NCI-H524 (cell line): Measurements from ENCODE around the gene DNAJC8.
A peak's percentile ranks its signal among the peaks of the same experiment; 100 is the strongest.

ENCODE experiments used
- DNase-seq, 2 experiments: peaks; one replicate each; lab custom pipeline; 2025; lab: John Stamatoyannopoulos, UW

Gene DNAJC8, protein sequence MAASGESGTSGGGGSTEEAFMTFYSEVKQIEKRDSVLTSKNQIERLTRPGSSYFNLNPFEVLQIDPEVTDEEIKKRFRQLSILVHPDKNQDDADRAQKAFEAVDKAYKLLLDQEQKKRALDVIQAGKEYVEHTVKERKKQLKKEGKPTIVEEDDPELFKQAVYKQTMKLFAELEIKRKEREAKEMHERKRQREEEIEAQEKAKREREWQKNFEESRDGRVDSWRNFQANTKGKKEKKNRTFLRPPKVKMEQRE

DNA sequence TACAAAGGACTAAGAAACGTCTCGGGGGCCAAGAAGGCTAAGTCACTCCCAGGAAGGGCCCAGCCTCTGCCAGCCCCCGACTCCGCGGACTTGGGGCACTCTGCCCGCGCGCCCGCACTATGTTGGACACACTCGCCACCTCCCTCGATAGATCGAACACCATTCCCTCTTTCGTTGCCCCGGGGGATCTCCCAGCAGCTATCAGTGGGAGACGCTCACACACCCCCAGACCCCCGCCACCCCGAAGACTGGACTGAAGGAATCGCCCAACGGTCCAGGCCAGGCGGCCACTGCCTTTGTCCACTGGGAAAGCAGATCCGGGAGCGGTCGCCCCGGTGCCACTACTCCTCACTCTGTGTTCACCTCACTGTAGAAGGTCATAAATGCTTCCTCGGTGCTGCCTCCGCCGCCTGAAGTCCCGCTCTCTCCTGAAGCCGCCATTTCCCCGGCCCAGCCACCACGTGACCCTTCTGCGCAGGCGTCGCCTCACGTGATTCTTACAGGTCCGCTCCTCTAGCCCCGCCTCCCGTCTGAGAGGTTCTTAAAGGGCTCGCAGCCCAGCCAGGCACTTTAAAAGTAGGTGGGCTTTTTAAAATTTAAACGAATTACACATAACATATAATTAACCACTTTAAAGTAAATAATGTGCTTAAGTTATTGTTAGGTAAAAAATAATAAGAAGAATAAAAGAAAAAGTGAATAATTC lies at the start of gene DNAJC8:
DNAJC8 (minus strand) TSS at position 472 of the 706 bp plus-strand sequence; CDS start at position 441, 31 bp downstream.
- DNase-seq, result peak; percentile 73 to 85

DNA sequence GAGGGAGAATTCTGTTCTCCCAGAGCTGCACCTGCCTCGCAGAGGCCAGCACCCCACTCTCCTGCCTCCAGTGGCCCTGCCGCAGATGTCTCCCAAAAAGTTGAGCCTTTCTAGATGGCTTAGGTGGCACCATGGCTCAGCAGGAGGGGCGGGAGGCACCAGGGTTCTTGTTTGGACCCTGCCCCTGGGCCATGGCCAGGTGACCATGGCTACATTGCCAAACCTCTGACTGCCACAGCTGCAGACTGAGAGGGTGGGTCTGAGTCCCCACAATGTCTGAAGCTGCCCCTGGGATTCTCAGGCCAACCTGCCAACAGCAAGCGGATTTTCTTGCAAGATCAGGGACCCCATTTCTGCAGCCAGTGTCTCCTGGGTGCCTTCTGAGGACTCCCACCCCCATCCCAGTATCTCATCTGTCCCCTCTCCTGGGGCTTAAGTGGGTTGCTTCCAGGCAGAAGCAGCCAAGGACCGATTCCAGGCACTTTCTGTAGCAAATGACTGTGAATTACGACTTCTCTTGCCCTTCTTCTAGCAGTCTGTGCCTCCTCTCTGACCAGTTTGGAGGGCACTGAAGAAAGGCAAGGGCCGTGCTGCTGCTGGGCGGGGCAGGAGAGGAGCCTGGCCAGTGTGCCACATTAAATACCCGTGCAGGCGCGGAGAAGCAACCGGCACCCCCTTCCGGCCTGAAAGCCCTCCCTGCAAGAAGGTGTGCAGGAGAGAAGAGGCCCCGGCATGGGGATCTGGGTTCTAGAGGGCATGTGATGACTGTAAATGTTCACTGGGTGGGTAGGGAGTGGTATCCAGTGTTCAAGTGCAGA lies 49.0 kb upstream of the DNAJC8 start:
- no peak for DNase-seq

DNA sequence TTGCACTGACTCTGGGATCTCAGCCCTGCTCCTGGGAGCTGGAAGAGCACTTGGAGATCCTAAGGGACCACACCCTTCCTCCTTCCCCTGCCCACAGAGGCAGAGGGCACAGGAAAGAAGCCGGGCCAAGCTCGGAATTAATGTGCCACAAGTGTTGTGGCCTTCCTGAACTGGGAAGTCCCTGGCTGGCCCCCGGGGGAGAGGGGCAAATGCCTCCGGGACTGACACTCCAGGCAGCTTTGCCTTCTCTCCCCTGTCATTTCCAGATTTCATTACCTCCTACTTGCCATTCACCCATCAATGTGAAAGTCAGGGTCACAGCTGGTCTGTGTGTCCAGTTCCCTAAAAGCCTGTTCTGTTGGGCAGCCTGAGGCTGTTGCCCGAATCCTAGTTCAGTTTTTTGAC lies 48.1 kb upstream of the DNAJC8 start:
- no peak for DNase-seq

DNA sequence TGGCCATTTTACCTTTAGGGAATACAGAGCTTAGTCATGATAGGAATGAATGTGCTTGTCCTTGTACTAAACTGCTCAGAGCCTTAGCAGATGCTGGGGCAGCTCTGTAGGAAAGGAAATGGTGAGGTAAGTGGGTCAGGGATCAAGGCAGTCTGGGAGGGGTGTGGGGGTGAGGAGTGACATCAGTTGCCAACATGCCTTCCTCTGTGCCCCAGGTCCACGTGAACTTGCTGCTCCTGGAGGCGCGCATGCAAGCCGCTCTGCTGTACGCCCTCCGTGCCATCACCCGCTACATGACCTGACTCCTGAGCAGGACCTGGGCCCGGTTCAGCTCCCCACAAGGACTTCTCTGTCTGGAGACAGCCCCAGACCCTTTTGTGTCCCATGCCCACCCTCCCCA lies 47.7 kb upstream of the DNAJC8 start:
- DNase-seq, result no peak

DNA sequence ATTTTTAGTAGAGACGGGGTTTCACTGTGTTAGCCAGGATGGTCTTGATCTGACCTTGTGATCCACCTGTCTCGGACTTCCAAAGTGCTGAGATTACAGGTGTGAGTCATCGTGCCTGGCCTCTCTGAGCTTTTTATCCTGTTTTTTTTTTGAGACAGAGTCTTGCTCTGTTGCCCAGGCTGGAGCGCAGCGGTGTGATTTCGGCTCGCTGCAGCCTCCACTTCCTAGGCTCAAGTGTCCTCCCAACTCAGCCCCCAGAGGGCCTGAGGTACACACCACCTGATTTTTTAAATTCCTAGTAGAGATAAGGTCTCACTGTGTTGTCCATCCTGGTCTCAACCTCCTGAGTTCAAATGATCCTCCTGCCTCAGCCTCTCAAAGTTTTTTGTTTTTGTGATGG lies 46.9 kb upstream of the DNAJC8 start:
- no peak for DNase-seq

DNA sequence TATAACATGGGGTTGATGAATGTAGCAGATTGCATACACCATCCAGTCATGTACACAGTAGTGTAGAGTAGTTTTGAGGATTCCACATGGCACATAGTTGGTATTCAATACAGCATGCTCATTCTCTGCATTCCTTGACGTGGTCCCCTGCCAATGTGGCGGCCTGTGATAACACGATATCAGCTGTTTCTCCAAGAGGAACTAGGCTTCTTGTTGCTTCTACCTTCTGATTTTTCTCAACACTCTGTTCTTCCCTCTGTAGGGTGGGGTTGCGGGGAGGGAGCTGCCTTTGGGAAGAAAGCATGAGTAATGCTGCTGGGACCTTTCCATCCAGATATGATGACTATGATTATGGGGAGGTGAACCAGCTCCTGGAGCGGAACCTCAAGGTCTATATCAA lies 45.9 kb upstream of the DNAJC8 start:
- no peak for DNase-seq

DNA sequence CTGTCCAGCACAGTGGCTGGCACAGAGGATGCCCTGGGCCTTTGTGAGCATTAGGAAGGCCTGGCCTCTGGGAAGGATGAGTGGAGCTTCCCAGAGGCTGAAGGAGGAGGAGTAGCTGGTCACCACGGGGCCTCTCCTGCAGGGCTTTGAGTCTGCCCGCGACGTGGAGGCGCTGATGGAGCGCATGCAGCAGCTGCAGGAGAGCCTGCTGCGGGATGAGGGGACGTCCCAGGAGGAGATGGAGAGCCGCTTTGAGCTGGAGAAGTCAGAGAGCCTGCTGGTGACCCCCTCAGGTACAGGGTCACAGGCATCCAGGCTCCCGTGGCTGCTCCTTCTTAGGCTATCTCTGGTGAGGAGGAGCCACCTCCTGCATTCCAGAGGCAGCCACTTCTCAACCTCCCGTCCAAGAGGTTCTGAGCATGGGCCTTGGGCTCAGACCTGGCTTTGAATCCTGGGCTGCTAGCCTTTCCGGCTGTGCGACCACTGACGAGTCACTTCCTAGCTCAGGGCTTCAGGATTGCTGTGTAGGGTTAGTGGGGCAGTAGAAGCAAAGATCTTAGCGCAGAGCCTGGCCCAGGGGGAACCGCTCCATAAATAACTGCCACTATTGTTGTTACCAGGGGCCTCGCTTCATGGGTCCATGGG lies 40.5 kb upstream of the DNAJC8 start:
- DNase-seq, result no peak

DNA sequence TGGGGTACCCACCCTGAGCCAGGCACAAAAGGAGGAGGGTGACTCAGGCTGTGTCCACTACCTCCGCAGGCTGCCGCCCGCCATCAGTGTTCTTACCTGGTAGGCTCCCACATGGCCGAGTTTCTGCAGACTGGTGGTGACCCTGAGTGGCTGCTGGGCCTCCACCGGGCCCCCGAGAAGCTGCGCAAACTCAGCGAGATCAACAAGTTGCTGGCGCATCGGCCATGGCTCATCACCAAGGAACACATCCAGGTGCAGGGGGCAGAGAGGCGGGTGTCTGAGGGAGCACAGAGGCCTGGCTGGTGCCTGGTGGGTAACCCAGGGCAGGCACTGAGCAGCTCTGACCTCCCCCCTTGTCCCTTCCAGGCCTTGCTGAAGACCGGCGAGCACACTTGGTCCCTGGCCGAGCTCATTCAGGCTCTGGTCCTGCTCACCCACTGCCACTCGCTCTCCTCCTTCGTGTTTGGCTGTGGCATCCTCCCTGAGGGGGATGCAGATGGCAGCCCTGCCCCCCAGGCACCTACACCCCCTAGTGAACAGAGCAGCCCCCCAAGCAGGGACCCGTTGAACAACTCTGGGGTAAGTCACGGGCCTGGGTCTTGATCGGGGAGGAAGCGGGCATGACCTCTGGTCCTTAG lies 39.5 kb upstream of the DNAJC8 start:
- DNase-seq, result no peak

DNA sequence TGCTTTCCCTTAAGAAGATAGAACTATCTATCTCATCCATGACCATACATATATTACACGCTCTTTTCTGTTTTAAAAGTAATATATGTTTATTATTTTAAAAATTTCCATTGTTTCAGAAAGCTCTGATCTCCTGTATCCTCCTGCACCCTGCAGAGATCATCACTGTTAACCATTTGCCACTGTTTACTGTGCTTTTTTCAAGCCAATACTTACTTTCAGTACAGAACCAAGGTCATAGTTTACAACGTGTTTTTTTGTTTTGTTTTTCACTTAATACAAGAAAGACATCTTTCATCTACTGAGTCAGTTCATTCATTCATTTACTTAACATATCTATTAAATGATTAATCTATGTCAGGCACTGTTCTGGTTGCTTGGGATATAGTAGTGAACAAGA lies 36.7 kb upstream of the DNAJC8 start:
- no peak for DNase-seq

DNA sequence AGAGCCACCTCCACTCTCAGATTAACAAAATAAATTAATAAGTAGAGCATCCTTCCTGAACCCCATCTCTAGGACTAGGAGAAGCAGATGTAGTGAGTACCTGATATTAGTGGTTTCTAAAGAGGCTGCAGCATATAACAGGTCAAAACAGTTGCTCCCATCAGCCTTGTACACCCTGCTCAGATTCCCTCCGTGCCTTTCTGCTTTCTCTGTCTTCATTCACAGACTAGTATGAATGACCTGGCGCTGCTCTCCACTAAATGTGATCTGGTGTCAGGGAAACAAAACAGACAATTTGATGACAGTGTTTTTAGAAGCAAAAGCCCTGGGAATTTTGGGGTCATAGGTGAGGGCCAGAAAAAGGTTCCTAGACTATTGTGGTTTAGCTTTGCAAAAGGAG lies 34.8 kb upstream of the DNAJC8 start:
- DNase-seq, result no peak

DNA sequence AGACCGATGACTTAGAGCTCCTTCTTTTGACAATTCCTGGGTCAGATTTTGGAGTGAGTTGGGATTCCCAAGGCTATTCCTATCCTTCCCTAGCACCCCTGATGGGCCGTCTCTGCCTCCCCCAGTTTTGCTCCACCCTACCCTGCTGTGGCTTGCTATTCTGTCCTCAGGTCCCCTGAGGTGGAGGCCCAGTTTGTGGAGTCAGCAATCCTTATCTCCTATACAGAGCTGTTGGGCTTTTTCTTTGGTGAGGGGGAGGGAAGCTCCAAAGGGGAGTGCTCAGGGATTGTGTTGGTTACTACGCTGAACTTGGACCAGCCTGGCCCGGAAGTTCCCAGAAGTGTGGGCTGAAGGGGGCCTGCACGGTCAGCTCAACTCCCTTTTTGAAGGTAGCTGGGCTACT lies 34.1 kb upstream of the DNAJC8 start:
- no peak for DNase-seq

DNA sequence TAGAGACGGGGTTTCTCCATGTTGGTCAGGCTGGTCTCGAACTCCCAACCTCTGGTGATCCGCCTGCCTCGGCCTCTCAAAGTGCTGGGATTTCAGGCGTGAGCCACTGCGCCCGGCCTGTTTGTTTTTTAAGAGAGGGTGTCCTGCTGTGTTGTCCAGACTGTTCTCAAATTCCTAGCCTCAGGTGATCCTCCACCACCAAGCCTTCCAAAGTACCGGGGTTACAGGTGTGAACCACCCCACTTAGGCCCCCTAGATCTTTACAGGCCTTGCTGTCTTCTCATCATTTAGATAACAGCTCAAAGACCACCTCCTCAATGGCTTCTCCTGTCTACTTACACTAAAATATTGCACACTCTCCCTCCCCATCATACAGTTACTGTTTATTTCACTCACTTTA lies 32.7 kb upstream of the DNAJC8 start:
- DNase-seq, result no peak

DNA sequence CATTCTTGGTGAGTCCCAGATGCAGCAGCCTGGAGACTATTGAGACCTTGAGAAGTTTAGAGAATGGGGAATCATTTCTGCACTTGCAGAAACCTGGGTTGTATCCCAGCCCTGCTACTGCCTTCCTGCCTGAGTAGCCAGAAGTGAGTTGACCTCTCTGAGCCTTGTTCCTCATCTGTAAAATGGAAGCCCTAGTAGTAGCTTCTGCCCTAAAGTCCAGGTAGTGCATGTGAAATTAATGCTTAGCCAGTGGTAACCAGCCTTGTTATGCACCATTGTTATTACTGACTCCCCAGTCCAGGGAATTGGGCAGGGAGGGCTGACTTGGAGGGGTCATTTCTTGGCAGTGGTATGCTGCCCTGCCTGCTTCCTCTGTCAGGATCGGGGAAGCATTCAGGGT lies 32.1 kb upstream of the DNAJC8 start:
- no peak for DNase-seq

DNA sequence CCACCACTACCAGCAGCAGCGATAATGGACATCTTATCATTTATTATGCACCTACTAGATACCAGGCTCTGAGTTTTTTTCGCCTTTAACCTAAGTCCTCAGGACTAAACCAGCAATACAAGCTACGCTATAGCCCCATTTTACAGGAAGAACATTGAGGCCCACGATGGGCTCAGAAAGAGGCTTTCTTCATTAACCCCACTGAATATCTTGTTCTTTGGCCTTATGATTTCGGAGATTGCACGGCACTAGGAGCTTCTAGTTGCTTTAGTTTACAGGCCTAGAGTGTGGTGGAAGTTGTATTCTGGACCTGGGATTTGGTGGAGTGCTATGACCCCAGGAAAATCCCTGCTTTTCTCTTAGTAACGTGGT lies 28.0 kb upstream of the DNAJC8 start:
- DNase-seq, result no peak

DNA sequence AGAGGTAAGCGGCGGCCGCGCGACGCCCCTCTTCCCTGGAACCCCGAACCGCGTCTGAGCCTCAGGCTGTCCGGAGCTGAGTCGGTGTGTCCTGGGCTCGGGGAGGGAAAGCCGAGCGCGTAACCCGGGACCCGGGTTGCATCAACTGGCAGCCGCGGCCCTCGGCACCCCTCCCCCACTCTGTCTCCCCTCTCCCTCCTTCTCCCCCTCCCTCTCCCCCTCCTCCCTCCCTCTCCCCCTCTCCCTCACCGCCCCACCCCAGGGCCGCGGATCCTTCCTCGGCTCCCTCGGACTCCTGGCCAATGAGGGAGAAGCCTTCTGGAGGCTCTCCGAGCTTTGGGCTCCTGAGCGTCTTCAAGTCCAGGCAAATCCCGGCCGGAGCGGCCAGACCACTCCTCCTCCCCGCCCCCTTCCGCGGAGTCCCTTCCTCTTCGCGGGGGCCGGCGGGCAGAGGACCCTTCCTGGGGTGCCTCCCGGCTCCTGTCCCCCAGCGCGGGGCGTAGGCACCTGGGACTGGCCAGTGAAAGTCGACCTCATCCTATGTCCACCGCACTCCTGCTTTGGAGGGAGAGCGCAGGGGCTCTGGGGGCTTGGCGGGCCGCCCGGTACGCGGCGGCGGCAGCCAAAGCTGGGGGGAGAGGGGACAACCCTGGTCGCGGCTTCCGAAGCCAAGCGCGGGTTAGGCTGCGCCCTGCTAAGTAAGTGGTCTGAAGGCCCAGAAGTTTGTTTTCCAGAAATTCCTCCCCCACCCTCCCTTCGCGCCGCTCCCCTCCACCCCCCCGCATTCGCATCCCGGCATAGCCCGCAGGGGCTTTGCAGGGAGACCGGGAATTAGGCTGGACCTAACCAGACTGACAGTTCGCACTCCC lies 27.3 kb upstream of the DNAJC8 start:
- peak; percentile 32 to 54 for DNase-seq

DNA sequence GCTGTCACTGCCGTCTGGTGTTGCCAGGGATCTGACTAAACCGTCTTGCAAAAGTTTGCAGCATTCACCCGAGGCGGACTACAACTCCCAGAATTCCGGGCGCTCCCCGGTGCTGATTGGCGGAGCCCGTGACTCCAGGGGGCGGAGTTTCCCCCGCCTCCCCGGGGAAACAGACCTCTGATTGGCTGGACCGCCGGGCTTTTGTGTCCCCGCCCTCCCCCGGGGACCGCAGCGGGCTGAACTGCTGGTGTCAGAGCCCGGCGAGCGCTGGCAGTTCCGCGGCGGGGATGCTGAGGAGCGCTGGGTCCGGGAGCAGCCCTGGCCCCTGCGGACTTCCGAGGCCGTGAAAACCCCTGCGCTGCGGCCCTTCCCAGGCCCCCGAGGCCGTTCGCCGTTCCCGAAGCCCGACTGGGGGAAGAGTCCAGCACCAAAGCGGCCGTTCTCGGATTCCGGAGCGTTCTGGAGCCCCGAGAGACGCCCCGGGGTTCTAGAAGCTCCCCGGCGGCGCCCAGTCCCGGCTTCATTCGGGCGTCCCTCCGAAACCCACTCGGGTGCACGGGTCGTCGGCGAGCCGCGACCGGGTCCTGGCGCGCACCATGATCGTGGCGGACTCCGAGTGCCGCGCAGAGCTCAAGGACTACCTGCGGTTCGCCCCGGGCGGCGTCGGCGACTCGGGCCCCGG lies 26.6 kb upstream of the DNAJC8 start, which contains the start of gene SESN2:
SESN2 (plus strand) TSS at position 267 of the 682 bp plus-strand sequence; CDS start at position 597, 330 bp downstream.
- peak; percentile 97 to 98 for DNase-seq

DNA sequence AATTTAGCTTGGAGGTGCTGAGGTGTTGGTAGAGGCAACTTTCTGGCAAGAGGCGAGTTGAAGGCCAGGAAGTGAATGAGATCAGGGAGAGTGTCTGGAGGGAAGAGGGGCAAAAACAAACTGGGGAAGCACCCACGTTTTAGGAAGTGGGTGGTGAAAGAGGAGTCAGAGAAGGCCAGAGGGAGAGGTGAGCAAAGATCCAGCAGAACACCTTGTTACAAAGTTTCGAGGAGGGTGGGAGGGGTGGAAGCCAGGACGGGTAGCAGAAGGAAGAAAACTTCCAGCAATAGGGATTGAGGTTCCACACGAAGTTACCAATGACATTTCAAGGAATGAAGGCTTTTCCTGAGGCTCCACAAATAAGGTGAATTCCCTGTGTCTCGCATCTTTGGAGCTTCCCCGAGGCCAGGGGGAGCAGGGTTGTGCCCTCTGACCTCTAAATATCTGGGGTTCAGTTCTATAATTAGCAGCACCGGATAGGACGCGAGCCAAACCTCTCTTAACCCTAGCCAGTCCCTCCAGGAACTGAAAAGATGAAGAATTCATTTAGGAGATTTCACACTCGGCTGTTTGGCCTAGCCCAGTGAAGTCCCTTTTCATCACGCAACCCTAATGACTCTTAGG lies 25.9 kb upstream of the DNAJC8 start:
- no peak for DNase-seq

DNA sequence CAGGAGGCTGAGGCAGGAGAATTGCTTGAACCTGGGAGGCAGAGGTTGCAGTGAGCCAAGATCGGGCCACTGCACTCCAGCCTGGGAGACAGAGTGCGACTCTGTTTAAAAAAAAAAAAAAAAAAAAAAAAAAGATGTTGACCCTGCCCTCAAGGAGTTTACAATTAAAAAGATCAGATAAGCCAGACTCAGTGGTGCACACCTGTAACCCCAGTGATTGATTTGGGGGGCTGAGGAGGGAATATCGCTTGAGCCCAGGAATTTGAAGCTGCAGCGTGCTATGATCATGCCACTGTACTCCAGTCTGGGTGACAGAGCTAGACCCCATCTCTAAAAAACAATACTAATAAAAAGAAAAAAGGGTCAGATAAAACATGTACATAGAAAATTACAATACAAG lies 24.9 kb upstream of the DNAJC8 start:
- no peak for DNase-seq

DNA sequence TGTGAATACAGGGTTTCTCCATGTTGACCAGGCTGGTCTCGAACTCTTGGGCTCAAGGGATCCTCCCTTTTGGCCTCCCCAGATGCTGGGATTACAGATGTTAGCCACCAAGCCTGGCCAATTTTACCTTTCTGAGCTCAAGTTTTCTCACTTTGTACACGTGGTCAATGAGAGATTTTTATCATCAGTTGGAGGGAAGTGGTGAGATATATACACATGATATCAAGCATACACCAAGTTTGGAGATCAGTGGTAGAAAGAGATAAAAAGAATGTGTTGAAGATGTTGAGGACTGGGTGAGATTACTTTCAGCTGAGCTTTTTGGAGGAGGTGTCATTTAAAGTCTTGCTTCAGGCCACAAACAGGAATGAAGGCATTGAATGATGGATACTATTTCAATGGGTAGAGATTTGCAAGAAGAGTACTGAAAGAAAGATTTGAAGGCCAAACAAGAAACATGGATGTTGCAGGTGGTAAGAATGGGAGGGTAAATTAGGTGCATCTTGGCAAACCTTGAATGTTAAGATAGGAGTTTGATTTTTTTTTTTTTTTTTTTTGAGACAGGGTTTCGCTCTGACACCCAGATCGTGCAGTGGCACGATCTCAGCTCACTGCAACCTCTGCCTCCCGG lies 23.5 kb upstream of the DNAJC8 start:
- no peak for DNase-seq
